ENCODE measurements around the gene KCNIP2. TPM values are rescaled to one million over a fixed set of nuclear protein-coding genes. Genes with fewer than 3 reads are reported as not detected.
A peak's percentile ranks its signal among the peaks of the same experiment; 100 is the strongest.

The KCNIP2 gene
- total RNA-seq, 1 experiment from 2014 or later: 3.0 TPM

DNA sequence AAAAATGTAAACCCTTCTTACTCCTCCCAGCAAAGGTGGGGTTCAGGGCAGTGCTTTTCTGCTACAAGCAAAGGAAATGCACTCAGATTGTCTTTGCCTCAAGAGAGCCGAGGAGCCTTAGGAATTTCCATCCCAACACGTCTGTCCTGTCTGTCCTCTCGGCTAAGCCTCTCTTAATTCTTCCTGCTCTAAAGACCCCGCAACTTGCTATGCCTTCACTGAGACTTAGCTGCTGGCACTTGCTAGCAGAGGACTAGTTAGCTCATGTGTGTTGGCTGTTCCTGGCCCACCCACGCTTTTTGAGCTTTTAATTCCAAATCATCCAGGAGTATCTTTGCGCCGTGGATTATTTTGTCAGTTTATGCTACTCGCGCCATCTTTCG lies 59.9 kb downstream of the KCNIP2 start:
- H2BK5ac ChIP-seq (ENCODE audit: insufficient read length, low read length): no peak overlapping the region
- H3K27ac ChIP-seq (ENCODE audit: insufficient read length, low read depth, low read length): no peak overlapping the region
- H3K4me1 ChIP-seq (ENCODE audit: insufficient read depth, low read length): peaks cover 5% of the 10 kb centered on the region; the same call in 1 of the 2 replicates
- H3K4me2 ChIP-seq (ENCODE audit: insufficient read depth, insufficient read length, low read length): peak overlapping the region; percentile 98
- Mint-ChIP-seq H3K9me3 (no peaks in the 10 kb centered on the region; a peak in 1 of 5 replicates), H3K4me1 (peaks cover 30 to 45% of the 10 kb centered on the region in 2 experiments), H3K27me3 (ENCODE audit: low read depth) (peaks cover 7% of the 10 kb centered on the region), H3K27ac (peak overlapping the region; percentile 86 to 99 (median 96); a peak in 4 of 7 replicates), H3K36me3 (ENCODE audit: insufficient read depth in 1 of 3, low read depth in 3 of 3) (peaks cover 13 to 37% (median 21%) of the 10 kb centered on the region in 3 experiments), H3K4me3 (peak overlapping the region; percentile 100)
- TF ChIP-seq CTCF (conservative IDR thresholded peaks at IDR 0.05): no peak
- H3K27me3 ChIP-seq (ENCODE audit: insufficient read depth, low read length): no peaks in the 10 kb centered on the region
- no peak overlapping the region for H3K23ac ChIP-seq (ENCODE audit: insufficient read length, low read depth, low read length)
- no peak overlapping the region for H3K4ac ChIP-seq (ENCODE audit: low read depth, low read length)
- H2BK120ac ChIP-seq (ENCODE audit: low read depth, low read length, poor library complexity, severe bottlenecking): no peak overlapping the region
- H2AFZ ChIP-seq (ENCODE audit: low read length): no peak overlapping the region
- H3K9ac ChIP-seq (ENCODE audit: extremely low read depth, insufficient read length, low read length): peak overlapping the region; percentile 86
- H4K91ac ChIP-seq (ENCODE audit: insufficient read length, low read depth, low read length): no peak overlapping the region
- no peak overlapping the region for H2BK20ac ChIP-seq (ENCODE audit: low read depth, low read length, poor library complexity, severe bottlenecking)
- WGBS (ENCODE audit: extremely low coverage, insufficient read length, low lambda C conversion rate): no CpG with 5 or more reads among the region's 10 CpGs
- peaks cover 2% of the 10 kb centered on the region for H4K20me1 ChIP-seq (ENCODE audit: control insufficient read depth, insufficient read depth, insufficient read length)
- H3K14ac ChIP-seq (ENCODE audit: insufficient read depth, low read length): no peak overlapping the region
- H4K5ac ChIP-seq (ENCODE audit: insufficient read length, low read depth, low read length): peak overlapping the region; percentile 80
- DNase-seq: peak; percentile 42
- peaks cover 2% of the 10 kb centered on the region; the same call in 1 of the 2 replicates for H3K79me2 ChIP-seq (ENCODE audit: insufficient read depth, low read length)
- no peak overlapping the region for H2BK15ac ChIP-seq (ENCODE audit: low read depth, low read length)
- H4K8ac ChIP-seq (replicated peaks; ENCODE audit: insufficient read length, low read depth, low read length): no peak overlapping the region
- no peak overlapping the region for H3K56ac ChIP-seq (ENCODE audit: insufficient read length, low read depth, low read length)
- no peak overlapping the region for H3T11ph ChIP-seq (ENCODE audit: low read length)
- no peaks in the 10 kb centered on the region for H3K9me3 ChIP-seq (ENCODE audit: control insufficient read depth, low read depth, low read length)
- H2AK5ac ChIP-seq (ENCODE audit: insufficient read length, low read length): no peak overlapping the region
- H3K18ac ChIP-seq (ENCODE audit: insufficient read length, low read depth, low read length): no peak overlapping the region
- H3K23me2 ChIP-seq (ENCODE audit: insufficient read length, low read depth, low read length, poor library complexity, severe bottlenecking): peaks cover 22% of the 10 kb centered on the region
- H2BK12ac ChIP-seq (ENCODE audit: insufficient read length, low read depth, low read length): no peak overlapping the region
- no peaks in the 10 kb centered on the region for H3K79me1 ChIP-seq (ENCODE audit: insufficient read depth, low read depth, low read length, poor library complexity, severe bottlenecking)

Data from H9 (cell line).